Measurements from ENCODE around the gene SOX9.

DNA sequence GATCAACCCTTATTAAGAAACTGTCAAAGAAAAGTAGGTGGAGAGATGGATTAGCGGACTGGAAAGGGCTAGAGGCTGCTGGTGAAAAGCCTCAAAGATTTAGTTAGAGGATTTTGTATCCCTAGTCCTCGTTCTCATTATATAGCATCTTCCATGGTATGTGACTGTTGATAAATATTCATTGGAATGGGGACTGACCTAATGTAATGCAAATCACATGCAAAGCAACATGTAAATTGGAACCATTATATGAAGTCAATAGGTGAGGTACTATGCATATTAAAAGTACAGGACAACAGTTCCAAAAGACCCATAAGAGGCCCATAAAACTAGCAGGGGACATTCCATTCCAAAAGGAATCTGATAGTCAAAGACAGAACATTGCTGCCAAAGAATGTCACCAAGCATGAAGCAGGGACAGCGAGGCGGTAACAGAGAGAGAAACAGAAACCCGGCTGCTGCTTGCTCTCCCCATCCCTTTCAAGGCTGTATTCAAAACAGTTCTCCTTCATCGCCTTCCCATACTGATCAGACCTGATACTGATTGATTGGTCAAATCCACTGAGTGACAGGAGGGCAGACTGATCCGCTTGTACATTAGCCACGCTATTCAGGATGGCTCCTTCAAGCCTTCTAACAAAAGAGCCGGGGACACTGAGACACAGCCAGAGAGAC lies 44.5 kb downstream of the SOX9 start:
- TF ChIP-seq, protein P1, sequence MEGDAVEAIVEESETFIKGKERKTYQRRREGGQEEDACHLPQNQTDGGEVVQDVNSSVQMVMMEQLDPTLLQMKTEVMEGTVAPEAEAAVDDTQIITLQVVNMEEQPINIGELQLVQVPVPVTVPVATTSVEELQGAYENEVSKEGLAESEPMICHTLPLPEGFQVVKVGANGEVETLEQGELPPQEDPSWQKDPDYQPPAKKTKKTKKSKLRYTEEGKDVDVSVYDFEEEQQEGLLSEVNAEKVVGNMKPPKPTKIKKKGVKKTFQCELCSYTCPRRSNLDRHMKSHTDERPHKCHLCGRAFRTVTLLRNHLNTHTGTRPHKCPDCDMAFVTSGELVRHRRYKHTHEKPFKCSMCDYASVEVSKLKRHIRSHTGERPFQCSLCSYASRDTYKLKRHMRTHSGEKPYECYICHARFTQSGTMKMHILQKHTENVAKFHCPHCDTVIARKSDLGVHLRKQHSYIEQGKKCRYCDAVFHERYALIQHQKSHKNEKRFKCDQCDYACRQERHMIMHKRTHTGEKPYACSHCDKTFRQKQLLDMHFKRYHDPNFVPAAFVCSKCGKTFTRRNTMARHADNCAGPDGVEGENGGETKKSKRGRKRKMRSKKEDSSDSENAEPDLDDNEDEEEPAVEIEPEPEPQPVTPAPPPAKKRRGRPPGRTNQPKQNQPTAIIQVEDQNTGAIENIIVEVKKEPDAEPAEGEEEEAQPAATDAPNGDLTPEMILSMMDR (IDR thresholded peaks at IDR 0.05), result no peak
- TF ChIP-seq POLR2A (IDR thresholded peaks at IDR 0.05), result no peak
